ENCODE measurements around the gene LEFTY1. TPM values are rescaled to one million over a fixed set of nuclear protein-coding genes. Genes with fewer than 3 reads are reported as not detected.
"Not testable (repeated sequence)": the region's sequence is repeated elsewhere in the genome, so short reads cannot be mapped to it uniquely, and the experiment has no call there.

The LEFTY1 gene
- total RNA-seq (not detected), polyA plus RNA-seq (0.21 TPM)

- Mint-ChIP-seq H3K4me3 (peak within 1 kb of the TSS in 1 of 7 donors; percentile 34), H3K4me1 (peaks cover 4 to 19% (median 6%) of the 10 kb centered on the region in 3 donors), H3K27ac (peak within 1 kb of the TSS in 2 of 8 donors; percentile 69 to 75), H3K9me3 (no peaks in the 10 kb centered on the region), H3K27me3 (peaks cover 0 to 1% of the 10 kb centered on the region in 2 donors), H3K36me3 (no peaks in the 10 kb centered on the region)
- Histone ChIP-seq H3K4me1 (ENCODE audit: insufficient read depth, low read length) (no peaks in the 10 kb centered on the region), H3K27me3 (ENCODE audit: insufficient read depth, low read length, poor library complexity, severe bottlenecking) (no peaks in the 10 kb centered on the region), H3K27ac (ENCODE audit: low read depth, low read length) (no peak within 1 kb of the TSS), H3K4me3 (ENCODE audit: low read length) (no peak within 1 kb of the TSS), H3K9me3 (ENCODE audit: low read length) (no peaks in the 10 kb centered on the region), H3K36me3 (ENCODE audit: insufficient read depth, low read length) (no peaks in the 10 kb centered on the region)
- no peak for DNase-seq
- POLR2A ChIA-PET: interaction anchor here (0.8 kb wide), 1 partner anchor 9 kb away, joined by 3 read pairs; no protein-coding TSS in a partner anchor
- CTCF ChIA-PET: interaction anchor here (0.9 to 2.2 kb wide), 8 partner anchors 7 to 111 kb away, joined by 3 to 8 read pairs (median 3); partner anchors contain the start of genes SRP9 and TMEM63A
Observed at GRCh38 chr1:225888898-225889601, at the start of gene LEFTY1. Gene LEFTY1 (minus strand): TSS chr1:225889146. CDS start chr1:225889066, 80 bp downstream.

GRCh38 chr1:225937048-225937968 is 48.4 kb upstream of the LEFTY1 start:
- ChIA-PET CTCF (interaction anchor here (0.7 kb wide), 1 partner anchor 26 kb away, joined by 3 read pairs; no protein-coding TSS in a partner anchor), POLR2A (interaction anchor here (0.7 kb wide), 1 partner anchor 13 kb away, joined by 3 read pairs; the partner anchor contains the start of gene PYCR2)
- no peaks in the 10 kb centered on the region for H3K9me3 Mint-ChIP-seq
- no peaks in the 10 kb centered on the region for H3K4me1 ChIP-seq (ENCODE audit: insufficient read depth, low read length)
- no peak overlapping the region for H3K4me3 ChIP-seq (ENCODE audit: low read length)
- no peak overlapping the region for H3K27ac ChIP-seq (ENCODE audit: low read depth, low read length)
- no peaks in the 10 kb centered on the region for H3K4me1 Mint-ChIP-seq
- no peaks in the 10 kb centered on the region for H3K27me3 ChIP-seq (ENCODE audit: insufficient read depth, low read length, poor library complexity, severe bottlenecking)
- no peaks in the 10 kb centered on the region for H3K36me3 Mint-ChIP-seq
- no peaks in the 10 kb centered on the region for H3K36me3 ChIP-seq (ENCODE audit: insufficient read depth, low read length)
- H3K4me3 Mint-ChIP-seq: no peak overlapping the region
- H3K27me3 Mint-ChIP-seq: peaks cover 0 to 1% of the 10 kb centered on the region in 2 donors
- H3K27ac Mint-ChIP-seq: peak overlapping the region in 1 of 8 donors; percentile 50
- H3K9me3 ChIP-seq (ENCODE audit: low read length): no peaks in the 10 kb centered on the region
- DNase-seq: no peak

GRCh38 chr1:225936523-225936922 is 47.6 kb upstream of the LEFTY1 start:
- POLR2A ChIA-PET: no interaction called here

GRCh38 chr1:225936086-225936485 is 47.1 kb upstream of the LEFTY1 start:
- H3K4me3 ChIP-seq (ENCODE audit: low read length); H3K4me1 Mint-ChIP-seq; H3K9me3 Mint-ChIP-seq; H3K27ac Mint-ChIP-seq; CTCF ChIA-PET; H3K36me3 ChIP-seq (ENCODE audit: insufficient read depth, low read length); H3K9me3 ChIP-seq (ENCODE audit: low read length); H3K4me3 Mint-ChIP-seq; H3K4me1 ChIP-seq (ENCODE audit: insufficient read depth, low read length); DNase-seq; H3K27me3 Mint-ChIP-seq; POLR2A ChIA-PET; H3K36me3 Mint-ChIP-seq; H3K27me3 ChIP-seq (ENCODE audit: insufficient read depth, low read length, poor library complexity, severe bottlenecking); H3K27ac ChIP-seq (ENCODE audit: low read depth, low read length): not testable (repeated sequence)

More at GRCh38 chr1:225936523-225936922, 47.6 kb upstream of the LEFTY1 start:
- H3K36me3 ChIP-seq (ENCODE audit: insufficient read depth, low read length): no peaks in the 10 kb centered on the region
- no peak overlapping the region for H3K27ac ChIP-seq (ENCODE audit: low read depth, low read length)
- H3K27ac Mint-ChIP-seq: peak overlapping the region in 1 of 8 donors; percentile 50
- DNase-seq: no peak
- no peaks in the 10 kb centered on the region for H3K4me1 ChIP-seq (ENCODE audit: insufficient read depth, low read length)
- no peaks in the 10 kb centered on the region for H3K27me3 ChIP-seq (ENCODE audit: insufficient read depth, low read length, poor library complexity, severe bottlenecking)
- CTCF ChIA-PET: interaction anchor here (0.7 kb wide), 1 partner anchor 25 kb away, joined by 3 read pairs; no protein-coding TSS in a partner anchor
- H3K9me3 Mint-ChIP-seq: no peaks in the 10 kb centered on the region
- no peaks in the 10 kb centered on the region for H3K36me3 Mint-ChIP-seq
- H3K4me3 ChIP-seq (ENCODE audit: low read length): no peak overlapping the region
- H3K4me1 Mint-ChIP-seq: no peaks in the 10 kb centered on the region
- no peaks in the 10 kb centered on the region for H3K9me3 ChIP-seq (ENCODE audit: low read length)
- no peak overlapping the region for H3K4me3 Mint-ChIP-seq
- no peaks in the 10 kb centered on the region for H3K27me3 Mint-ChIP-seq

GRCh38 chr1:225934711-225935110 is 45.8 kb upstream of the LEFTY1 start:
- CTCF ChIA-PET: interaction anchor here (0.6 to 1.0 kb wide), 2 partner anchors 23 to 50 kb away, joined by 3 to 4 read pairs; no protein-coding TSS in a partner anchor
- H3K9me3 ChIP-seq (ENCODE audit: low read length): no peaks in the 10 kb centered on the region
- Mint-ChIP-seq H3K36me3 (no peaks in the 10 kb centered on the region), H3K27ac (no peak overlapping the region), H3K9me3 (no peaks in the 10 kb centered on the region), H3K4me1 (no peaks in the 10 kb centered on the region), H3K4me3 (no peak overlapping the region), H3K27me3 (no peaks in the 10 kb centered on the region)
- no peak overlapping the region for H3K4me3 ChIP-seq (ENCODE audit: low read length)
- H3K27ac ChIP-seq (ENCODE audit: low read depth, low read length): no peak overlapping the region
- no peak for DNase-seq
- POLR2A ChIA-PET: interaction anchor here (0.9 kb wide), 1 partner anchor 11 kb away, joined by 3 read pairs; the partner anchor contains the start of gene PYCR2
- no peaks in the 10 kb centered on the region for H3K36me3 ChIP-seq (ENCODE audit: insufficient read depth, low read length)
- H3K27me3 ChIP-seq (ENCODE audit: insufficient read depth, low read length, poor library complexity, severe bottlenecking): no peaks in the 10 kb centered on the region
- H3K4me1 ChIP-seq (ENCODE audit: insufficient read depth, low read length): no peaks in the 10 kb centered on the region

- Histone ChIP-seq H3K9me3 (ENCODE audit: low read length) (no peaks in the 10 kb centered on the region), H3K27me3 (ENCODE audit: insufficient read depth, low read length, poor library complexity, severe bottlenecking) (no peaks in the 10 kb centered on the region), H3K4me3 (ENCODE audit: low read length) (no peak overlapping the region), H3K4me1 (ENCODE audit: insufficient read depth, low read length) (peaks cover 9% of the 10 kb centered on the region), H3K27ac (ENCODE audit: low read depth, low read length) (no peak overlapping the region), H3K36me3 (ENCODE audit: insufficient read depth, low read length) (no peaks in the 10 kb centered on the region)
- Mint-ChIP-seq H3K27ac (no peak overlapping the region), H3K4me1 (peaks cover 9 to 12% (median 9%) of the 10 kb centered on the region in 3 donors), H3K9me3 (no peaks in the 10 kb centered on the region), H3K27me3 (no peaks in the 10 kb centered on the region), H3K4me3 (no peak overlapping the region), H3K36me3 (no peaks in the 10 kb centered on the region)
- no peak for DNase-seq
- POLR2A ChIA-PET: interaction anchor here (0.7 kb wide), 2 partner anchors 99 to 134 kb away, joined by 3 to 5 read pairs; no protein-coding TSS in a partner anchor
- CTCF ChIA-PET: interaction anchor here (1.1 kb wide), 1 partner anchor 10 kb away, joined by 3 read pairs; no protein-coding TSS in a partner anchor
Observed at GRCh38 chr1:225933072-225933471, 44.1 kb upstream of the LEFTY1 start.

GRCh38 chr1:225931270-225932136 is 42.6 kb upstream of the LEFTY1 start:
- Mint-ChIP-seq H3K9me3 (no peaks in the 10 kb centered on the region), H3K4me3 (peak overlapping the region in 1 of 7 donors; percentile 54), H3K36me3 (no peaks in the 10 kb centered on the region), H3K27me3 (no peaks in the 10 kb centered on the region), H3K27ac (peak overlapping the region in 1 of 8 donors; percentile 71), H3K4me1 (peaks cover 9 to 12% (median 11%) of the 10 kb centered on the region in 3 donors)
- Histone ChIP-seq H3K4me1 (ENCODE audit: insufficient read depth, low read length) (peaks cover 18% of the 10 kb centered on the region), H3K27me3 (ENCODE audit: insufficient read depth, low read length, poor library complexity, severe bottlenecking) (no peaks in the 10 kb centered on the region), H3K27ac (ENCODE audit: low read depth, low read length) (peak overlapping the region; percentile 70), H3K36me3 (ENCODE audit: insufficient read depth, low read length) (no peaks in the 10 kb centered on the region), H3K9me3 (ENCODE audit: low read length) (no peaks in the 10 kb centered on the region), H3K4me3 (ENCODE audit: low read length) (no peak overlapping the region)
- DNase-seq: no peak
- CTCF ChIA-PET: interaction anchor here (1.5 kb wide), 1 partner anchor 13 kb away, joined by 4 read pairs; no protein-coding TSS in a partner anchor
- POLR2A ChIA-PET: no interaction called here
